ENCODE results near the gene DIAPH2.

GRCh38 chrX:97367125-97367524 lies 682.5 kb downstream of the DIAPH2 start:
- TF ChIP-seq POLR2A (IDR thresholded peaks at IDR 0.05) (no peak), CTCF (IDR thresholded peaks at IDR 0.05) (no peak)
